HUDEP-2 (cell line): Measurements from ENCODE around the gene ITPR1.

Experiments
- DNase-seq, 76 experiments: peaks; one replicate each; lab custom pipeline; 2025; ENCODE audit not compliant: unreplicated experiment in 76 of 76; lab: John Stamatoyannopoulos, UW

Gene ITPR1

GRCh38 chr3:4529876-4530588 lies 36.9 kb downstream of the ITPR1 start:
- DNase-seq = no peak

GRCh38 chr3:4531478-4532025 lies 38.4 kb downstream of the ITPR1 start:
- peak in 31 of 76 experiments; percentile 4 to 61 (median 29) for DNase-seq

GRCh38 chr3:4532535-4533112 lies 39.5 kb downstream of the ITPR1 start:
- no peak for DNase-seq

- DNase-seq = peak in 71 of 76 experiments; percentile 9 to 87 (median 61)
These were observed 40.6 kb downstream of the ITPR1 start for GRCh38 chr3:4533489-4534443.

- DNase-seq = no peak
These were observed 41.8 kb downstream of the ITPR1 start for GRCh38 chr3:4534906-4535305.

- DNase-seq = no peak
These were observed 43.1 kb downstream of the ITPR1 start for GRCh38 chr3:4536260-4536659.

- no peak for DNase-seq
These were observed 47.1 kb downstream of the ITPR1 start for GRCh38 chr3:4540267-4540666.

- DNase-seq = no peak
These were observed 50.0 kb downstream of the ITPR1 start for GRCh38 chr3:4543110-4543509.

- DNase-seq = peak in 2 of 76 experiments; percentile 1 to 8
These were observed 53.4 kb downstream of the ITPR1 start for GRCh38 chr3:4546346-4547178.

GRCh38 chr3:4547799-4548198 lies 54.7 kb downstream of the ITPR1 start:
- DNase-seq = no peak

GRCh38 chr3:4548356-4548755 lies 55.2 kb downstream of the ITPR1 start:
- DNase-seq = no peak

- no peak for DNase-seq
These were observed 55.6 kb downstream of the ITPR1 start for GRCh38 chr3:4548780-4549179.

GRCh38 chr3:4549896-4550295 lies 56.7 kb downstream of the ITPR1 start:
- no peak for DNase-seq

- no peak for DNase-seq
These were observed 58.0 kb downstream of the ITPR1 start for GRCh38 chr3:4551051-4551711.

GRCh38 chr3:4551794-4552442 lies 58.8 kb downstream of the ITPR1 start:
- no peak for DNase-seq

- no peak for DNase-seq
These were observed 59.7 kb downstream of the ITPR1 start for GRCh38 chr3:4552811-4553210.

- DNase-seq = no peak
These were observed 68.5 kb downstream of the ITPR1 start for GRCh38 chr3:4561661-4562060.

- DNase-seq = no peak
These were observed 69.4 kb downstream of the ITPR1 start for GRCh38 chr3:4562595-4562994.

GRCh38 chr3:4564270-4564669 lies 71.1 kb downstream of the ITPR1 start:
- no peak for DNase-seq
